Testis (tissue), 2 donors: Measurements from ENCODE around the gene TMEM116.

ENCODE experiments used
- CTCF ChIP-seq, 3 experiments: fragments of 450-650 bp in 2 of 3; fragments of 200-600 bp in 1 of 3; sonication (generic) in 1 of 3; IDR thresholded peaks; one replicate each; pipeline ENCODE4 v1.5.1; 2016 to 2019; ENCODE audit warnings: antibody characterized with exemption in 3 of 3, mild to moderate bottlenecking in 2 of 3, moderate library complexity in 1 of 3
- POLR2A ChIP-seq: fragments of 450-650 bp; IDR thresholded peaks from one replicate; pipeline ENCODE4 v1.6.1; 2017; ENCODE audit warnings: antibody characterized with exemption, mild to moderate bottlenecking, moderate library complexity

GRCh38 chr12:111978545-111978944 is 34.4 kb downstream of the TMEM116 start:
- TF ChIP-seq CTCF (IDR thresholded peaks at IDR 0.05): no peak
- no peak for TF ChIP-seq POLR2A
